Neuronal stem cell (in vitro differentiated cells): ENCODE data around the gene ADARB1.

Experiments used
- DNase-seq: peaks from one replicate; pipeline ENCODE4 v3.0.0-alpha.2; 2013; ENCODE audit warnings: low spot score
- H2AFZ ChIP-seq: one replicate; pipeline ENCODE4 v1.6.1; 2013; ENCODE audit warnings: mild to moderate bottlenecking, low read length, inconsistent platforms
- H2AK5ac ChIP-seq: 2 replicates; pipeline ENCODE4 v1.6.1; 2013; ENCODE audit warnings: low read depth, mild to moderate bottlenecking, inconsistent platforms, low read length, moderate library complexity, mixed read lengths
- H2BK120ac ChIP-seq: 2 replicates; pipeline ENCODE4 v1.6.1; 2013; ENCODE audit warnings: low read depth, mild to moderate bottlenecking, inconsistent platforms, low read length, moderate library complexity, mixed read lengths
- H2BK12ac ChIP-seq: one replicate; pipeline ENCODE4 v1.6.1; 2013; ENCODE audit warnings: low read length, inconsistent platforms
- H2BK15ac ChIP-seq: 2 replicates; pipeline ENCODE4 v1.6.1; 2013; ENCODE audit warnings: mild to moderate bottlenecking, low read length, inconsistent platforms, mixed read lengths
- H2BK5ac ChIP-seq: one replicate; pipeline ENCODE4 v1.6.1; 2013; ENCODE audit warnings: inconsistent platforms, mild to moderate bottlenecking, low read length, moderate library complexity
- H3K14ac ChIP-seq: one replicate; pipeline ENCODE4 v1.6.1; 2013; ENCODE audit warnings: low read length, inconsistent platforms
- H3K18ac ChIP-seq: 2 replicates; pipeline ENCODE4 v1.6.1; 2013; ENCODE audit warnings: low read length, inconsistent platforms
- H3K23ac ChIP-seq: 2 replicates; pipeline ENCODE4 v1.6.1; 2013; ENCODE audit warnings: low read depth, mild to moderate bottlenecking, mixed read lengths, low read length, inconsistent platforms; ENCODE audit not compliant: poor library complexity
- H3K27ac ChIP-seq: replicated peaks from 3 replicates; pipeline ENCODE4 v1.5.1; 2013; ENCODE audit warnings: low read length, inconsistent platforms
- H3K27me3 ChIP-seq, 3 experiments: 2 replicates each; pipeline ENCODE4 v1.6.1; 2013; ENCODE audit warnings: low read length in 3 of 3, mild to moderate bottlenecking in 2 of 3, inconsistent platforms in 1 of 3, low read depth in 1 of 3, mixed read lengths in 1 of 3, moderate library complexity in 1 of 3; ENCODE audit not compliant: control insufficient read depth in 3 of 3, insufficient read depth in 3 of 3
- H3K36me3 ChIP-seq, 2 donors: replicated peaks in 1 of 2; 2 replicates each; pipeline ENCODE4 v1.6.1; 2013; ENCODE audit warnings: low read length in 2 of 2; ENCODE audit not compliant: control insufficient read depth in 2 of 2, insufficient read depth in 2 of 2
- H3K4ac ChIP-seq: 2 replicates; pipeline ENCODE4 v1.6.1; 2013; ENCODE audit warnings: inconsistent platforms, mild to moderate bottlenecking, low read length, moderate library complexity
- H3K4me1 ChIP-seq, 2 donors: 1 replicate in 1 of 2; 2 replicates in 1 of 2; pipeline ENCODE4 v1.6.1; 2013; ENCODE audit warnings: low read length in 2 of 2, low read depth in 1 of 2; ENCODE audit not compliant: control insufficient read depth in 2 of 2, insufficient read depth in 1 of 2
- H3K4me2 ChIP-seq: one replicate; pipeline ENCODE4 v1.6.1; 2013; ENCODE audit warnings: mild to moderate bottlenecking, low read length, inconsistent platforms; ENCODE audit not compliant: insufficient read depth, poor library complexity, severe bottlenecking
- H3K4me3 ChIP-seq, 2 donors: 2 replicates each; pipeline ENCODE4 v1.5.1; 2013; ENCODE audit warnings: low read length in 2 of 2, mild to moderate bottlenecking in 2 of 2, inconsistent platforms in 1 of 2, moderate library complexity in 1 of 2
- H3K79me1 ChIP-seq: one replicate; pipeline ENCODE4 v1.6.1; 2013; ENCODE audit warnings: low read depth, mild to moderate bottlenecking, inconsistent platforms, low read length, moderate library complexity
- H3K9ac ChIP-seq: one replicate; pipeline ENCODE4 v1.6.1; 2013; ENCODE audit warnings: mild to moderate bottlenecking, low read depth, low read length, inconsistent platforms; ENCODE audit not compliant: poor library complexity
- H3K9me3 ChIP-seq, 2 donors: replicated peaks in 1 of 2; 2 replicates each; pipeline versions ENCODE3 to v1.6.1; 2013; ENCODE audit warnings: low read length in 2 of 2, mild to moderate bottlenecking in 2 of 2, inconsistent platforms in 1 of 2, low read depth in 1 of 2, mixed read lengths in 1 of 2, moderate library complexity in 1 of 2; ENCODE audit not compliant: control insufficient read depth in 2 of 2, insufficient read depth in 1 of 2
- H4K8ac ChIP-seq: one replicate; pipeline ENCODE4 v1.6.1; 2013; ENCODE audit warnings: low read depth, mild to moderate bottlenecking, inconsistent platforms, low read length, moderate library complexity
- H4K91ac ChIP-seq: one replicate; pipeline ENCODE4 v1.6.1; 2013; ENCODE audit warnings: low read length, low read depth, mild to moderate bottlenecking, inconsistent platforms; ENCODE audit not compliant: poor library complexity
- WGBS, 2 donors: extraction: QIAGEN DNeasy Blood & Tissue Kit; methylation state at CpG; one replicate each; pipeline ENCODE4 v1.1.7; 2013; ENCODE audit warnings: missing lambda C conversion rate in 2 of 2, mixed read lengths in 1 of 2; ENCODE audit not compliant: insufficient read length in 2 of 2, insufficient replicate concordance in 1 of 2; ENCODE audit errors: extremely low coverage in 2 of 2; 5-methylcytosine and 5-hydroxymethylcytosine counted together

The ADARB1 gene

GRCh38 chr21:45231705-45232104 is 157.3 kb downstream of the ADARB1 start:
- H3K4ac ChIP-seq: no peak overlapping the region
- peaks cover 0 to 3% (median 0%) of the 10 kb centered on the region in 3 experiments for H3K27me3 ChIP-seq
- WGBS, 2 donors: no CpG with 5 or more reads among the region's 3 CpGs
- H3K14ac ChIP-seq: no peak overlapping the region
- no peak overlapping the region for H4K91ac ChIP-seq
- no peak overlapping the region for H3K4me3 ChIP-seq
- H4K8ac ChIP-seq: no peak overlapping the region
- no peak overlapping the region for H2AK5ac ChIP-seq
- no peak overlapping the region for H3K23ac ChIP-seq
- H3K4me2 ChIP-seq: no peak overlapping the region
- peaks cover 0 to 2% of the 10 kb centered on the region in 2 donors for H3K4me1 ChIP-seq
- no peak overlapping the region for H3K27ac ChIP-seq
- H2BK15ac ChIP-seq: no peak overlapping the region
- H3K36me3 ChIP-seq: no peaks in the 10 kb centered on the region
- H2BK12ac ChIP-seq: no peak overlapping the region
- H2BK120ac ChIP-seq: no peak overlapping the region
- H3K9me3 ChIP-seq: no peaks in the 10 kb centered on the region
- DNase-seq: no peak
- no peak overlapping the region for H2BK5ac ChIP-seq
- no peaks in the 10 kb centered on the region for H3K79me1 ChIP-seq
- H3K9ac ChIP-seq: no peak overlapping the region
- no peak overlapping the region for H2AFZ ChIP-seq
- no peak overlapping the region for H3K18ac ChIP-seq

GRCh38 chr21:45234127-45234526 is 159.7 kb downstream of the ADARB1 start:
- H3K4me1 ChIP-seq: no peaks in the 10 kb centered on the region
- no peak overlapping the region for H2BK5ac ChIP-seq
- no peak overlapping the region for H2BK15ac ChIP-seq
- no peak overlapping the region for H4K8ac ChIP-seq
- H3K9me3 ChIP-seq: peaks cover 3 to 4% of the 10 kb centered on the region in 2 donors
- no peak overlapping the region for H2BK12ac ChIP-seq
- H3K36me3 ChIP-seq: no peaks in the 10 kb centered on the region
- no peak overlapping the region for H3K4ac ChIP-seq
- H3K23ac ChIP-seq: no peak overlapping the region
- H3K9ac ChIP-seq: no peak overlapping the region
- H3K14ac ChIP-seq: no peak overlapping the region
- H2AK5ac ChIP-seq: no peak overlapping the region
- no peak for DNase-seq
- H3K18ac ChIP-seq: no peak overlapping the region
- H3K4me3 ChIP-seq: no peak overlapping the region
- no peak overlapping the region for H2AFZ ChIP-seq
- H4K91ac ChIP-seq: no peak overlapping the region
- H3K79me1 ChIP-seq: no peaks in the 10 kb centered on the region
- H2BK120ac ChIP-seq: no peak overlapping the region
- H3K4me2 ChIP-seq: no peak overlapping the region
- no peak overlapping the region for H3K27ac ChIP-seq
- no CpG with 5 or more reads among the region's 28 CpGs for WGBS, 2 donors
- H3K27me3 ChIP-seq: peaks cover 0 to 3% (median 0%) of the 10 kb centered on the region in 3 experiments

GRCh38 chr21:45234965-45235364 is 160.6 kb downstream of the ADARB1 start:
- no peak for DNase-seq
- H3K9me3 ChIP-seq: peaks cover 3 to 4% of the 10 kb centered on the region in 2 donors
- H2BK5ac ChIP-seq: no peak overlapping the region
- no peak overlapping the region for H2BK12ac ChIP-seq
- H4K8ac ChIP-seq: no peak overlapping the region
- peak overlapping the region; percentile 28 for H3K18ac ChIP-seq
- no peak overlapping the region for H3K4ac ChIP-seq
- WGBS, 2 donors: no CpG with 5 or more reads among the region's 8 CpGs
- H3K23ac ChIP-seq: no peak overlapping the region
- H3K4me3 ChIP-seq: no peak overlapping the region
- H3K27ac ChIP-seq: no peak overlapping the region
- H4K91ac ChIP-seq: no peak overlapping the region
- H2BK120ac ChIP-seq: no peak overlapping the region
- no peak overlapping the region for H2AK5ac ChIP-seq
- peak overlapping the region; percentile 23 for H2AFZ ChIP-seq
- H3K4me2 ChIP-seq: no peak overlapping the region
- H3K27me3 ChIP-seq: peaks cover 0 to 3% (median 0%) of the 10 kb centered on the region in 3 experiments
- no peak overlapping the region for H2BK15ac ChIP-seq
- no peaks in the 10 kb centered on the region for H3K4me1 ChIP-seq
- no peak overlapping the region for H3K14ac ChIP-seq
- no peak overlapping the region for H3K9ac ChIP-seq
- no peaks in the 10 kb centered on the region for H3K79me1 ChIP-seq
- H3K36me3 ChIP-seq: no peaks in the 10 kb centered on the region

- H3K18ac ChIP-seq: no peak overlapping the region
- no peak overlapping the region for H2AFZ ChIP-seq
- H3K4me2 ChIP-seq: no peak overlapping the region
- H3K27ac ChIP-seq: no peak overlapping the region
- no peak for DNase-seq
- H3K14ac ChIP-seq: no peak overlapping the region
- H3K36me3 ChIP-seq: no peaks in the 10 kb centered on the region
- peaks cover 0 to 3% (median 0%) of the 10 kb centered on the region in 3 experiments for H3K27me3 ChIP-seq
- H2BK15ac ChIP-seq: no peak overlapping the region
- H3K4ac ChIP-seq: no peak overlapping the region
- no peaks in the 10 kb centered on the region for H3K79me1 ChIP-seq
- no peak overlapping the region for H3K9ac ChIP-seq
- no peak overlapping the region for H2BK120ac ChIP-seq
- no peaks in the 10 kb centered on the region for H3K4me1 ChIP-seq
- H4K8ac ChIP-seq: no peak overlapping the region
- H3K4me3 ChIP-seq: no peak overlapping the region
- no peak overlapping the region for H2BK12ac ChIP-seq
- H4K91ac ChIP-seq: no peak overlapping the region
- no peak overlapping the region for H3K23ac ChIP-seq
- H2BK5ac ChIP-seq: no peak overlapping the region
- H3K9me3 ChIP-seq: peaks cover 3 to 4% of the 10 kb centered on the region in 2 donors
- H2AK5ac ChIP-seq: no peak overlapping the region
- no CpG with 5 or more reads among the region's 6 CpGs for whole genome bisulfite sequencing, 2 donors
These were observed 161.1 kb downstream of the ADARB1 start for GRCh38 chr21:45235488-45235887.
